K562 (cell line): ENCODE measurements around the gene EFS. TPM values are rescaled to one million over a fixed set of nuclear protein-coding genes. Genes with fewer than 3 reads are reported as not detected.

Experiments
- E2F8 ChIP-seq: fragments of 450-650 bp; IDR thresholded peaks from 2 replicates; pipeline ENCODE4 v1.7.1; 2018; ENCODE audit warnings: mild to moderate bottlenecking, low read depth; ENCODE audit not compliant: partially characterized antibody
- HOMEZ ChIP-seq: fragments of 250-450 bp; sonication (Bioruptor Pico); IDR thresholded peaks from 2 replicates; pipeline ENCODE4 v1.4.0; 2020; ENCODE audit warnings: mild to moderate bottlenecking, moderate library complexity
- SMAD2 ChIP-seq: fragments of 150-350 bp; IDR thresholded peaks from 2 replicates; pipeline ENCODE4 v1.6.1; 2014; ENCODE audit warnings: low read depth, mild to moderate bottlenecking, low read length
- SNAPC5 ChIP-seq: fragments of 250-450 bp; sonication (Bioruptor Pico); IDR thresholded peaks from 2 replicates; pipeline ENCODE4 v1.8.0; 2021; ENCODE audit warnings: moderate library complexity, mild to moderate bottlenecking, inconsistent platforms
- TEAD1 ChIP-seq, 2 experiments: fragments of 450-650 bp in 1 of 2; sonication (generic) in 1 of 2; formaldehyde crosslinking; IDR thresholded peaks; 2 replicates each; pipeline versions ENCODE4 v1.4.0 to v1.8.0; 2020 to 2022; ENCODE audit warnings: mild to moderate bottlenecking in 2 of 2, missing genetic modification reagents in 1 of 2
- ZBTB33 ChIP-seq: sonication (generic); formaldehyde crosslinking; IDR thresholded peaks from 2 replicates; pipeline ENCODE4 v1.8.1; 2023; ENCODE audit warnings: mild to moderate bottlenecking, missing genetic modification reagents
- polyA plus RNA-seq, 8 experiments: library from polyadenylated mRNA; depleted of rRNA in 4 of 8; stranded (reverse) in 5 of 8; unstranded in 3 of 8; fragments of >200 nt; fragmentation: Nextera tagmentation in 2 of 8; fragmentation: Illumina TruSeq in 1 of 8; extraction: Ambion mirVana in 2 of 8; extraction: Trizol in 1 of 8; gene quantifications; 2 replicates each; pipeline versions ENCODE4 v1.2.1 to v1.2.3, GENCODE V29; 2011 to 2014; ENCODE audit warnings: inconsistent platforms in 1 of 8, missing spikeins in 1 of 8
- total RNA-seq, 7 experiments: library from RNA; depleted of rRNA in 6 of 7; stranded (reverse); fragments of >200 nt in 6 of 7; fragmentation: Illumina TruSeq in 2 of 7; extraction: Trizol in 2 of 7; gene quantifications; 2 replicates each; pipeline versions ENCODE4 v1.2.1 to v1.2.3, GENCODE V29; 2011 to 2021; ENCODE audit warnings: low replicate concordance in 1 of 7

Gene EFS
- total and polyA plus RNA-seq, 9 of the 15 experiments (the other 6 are each of a cell fraction or from before 2014, with no cell fraction given) = 0.01 to 0.03 TPM; not detected in 7

GRCh38 chr14:23307687-23308644, 57.0 kb downstream of the EFS start (continued):
- TF ChIP-seq TEAD1 (CRISPR knock-in tag; IDR thresholded peaks at IDR 0.05) = no peak
- TF ChIP-seq ZBTB33 (CRISPR knock-in tag) = 0 out of 2 replicates have a peak, but pooled peaks have one; percentile 34
- no peak for TF ChIP-seq SNAPC5 (CRISPR knock-in tag)
- no peak for TF ChIP-seq SMAD2
- TF ChIP-seq E2F8 = no peak
- no peak for TF ChIP-seq HOMEZ (CRISPR knock-in tag)
